Measurements from ENCODE around the gene DDX20. TPM values are rescaled to one million over a fixed set of nuclear protein-coding genes. Genes with fewer than 3 reads are reported as not detected.

The DDX20 gene
- polyA plus RNA-seq, 1 donor from 2014 or later = 26.5 TPM

- TF ChIP-seq REST (IDR thresholded peaks at IDR 0.05; ENCODE audit: borderline replicate concordance) (no peak), TAF1 (IDR thresholded peaks at IDR 0.05; ENCODE audit: low read depth) (no peak), SMC3 (conservative IDR thresholded peaks at IDR 0.05; ENCODE audit: poor library complexity) (no peak), MXI1 (conservative IDR thresholded peaks at IDR 0.05; ENCODE audit: poor library complexity, severe bottlenecking) (no peak), POLR2AphosphoS5 (IDR thresholded peaks at IDR 0.05) (no peak), EZH2 (IDR thresholded peaks at IDR 0.05; ENCODE audit: borderline replicate concordance, insufficient read depth, low read length, poor library complexity, severe bottlenecking) (no peak), RAD21 (conservative IDR thresholded peaks at IDR 0.05) (no peak), EP300 (conservative IDR thresholded peaks at IDR 0.05; ENCODE audit: poor library complexity, severe bottlenecking) (no peak)
- TF ChIP-seq, protein P1, sequence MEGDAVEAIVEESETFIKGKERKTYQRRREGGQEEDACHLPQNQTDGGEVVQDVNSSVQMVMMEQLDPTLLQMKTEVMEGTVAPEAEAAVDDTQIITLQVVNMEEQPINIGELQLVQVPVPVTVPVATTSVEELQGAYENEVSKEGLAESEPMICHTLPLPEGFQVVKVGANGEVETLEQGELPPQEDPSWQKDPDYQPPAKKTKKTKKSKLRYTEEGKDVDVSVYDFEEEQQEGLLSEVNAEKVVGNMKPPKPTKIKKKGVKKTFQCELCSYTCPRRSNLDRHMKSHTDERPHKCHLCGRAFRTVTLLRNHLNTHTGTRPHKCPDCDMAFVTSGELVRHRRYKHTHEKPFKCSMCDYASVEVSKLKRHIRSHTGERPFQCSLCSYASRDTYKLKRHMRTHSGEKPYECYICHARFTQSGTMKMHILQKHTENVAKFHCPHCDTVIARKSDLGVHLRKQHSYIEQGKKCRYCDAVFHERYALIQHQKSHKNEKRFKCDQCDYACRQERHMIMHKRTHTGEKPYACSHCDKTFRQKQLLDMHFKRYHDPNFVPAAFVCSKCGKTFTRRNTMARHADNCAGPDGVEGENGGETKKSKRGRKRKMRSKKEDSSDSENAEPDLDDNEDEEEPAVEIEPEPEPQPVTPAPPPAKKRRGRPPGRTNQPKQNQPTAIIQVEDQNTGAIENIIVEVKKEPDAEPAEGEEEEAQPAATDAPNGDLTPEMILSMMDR (IDR thresholded peaks at IDR 0.05; ENCODE audit: poor library complexity, severe bottlenecking) = no peak
- Histone ChIP-seq H3F3A (ENCODE audit: insufficient read depth, low read length, poor library complexity, severe bottlenecking) (no peaks in the 10 kb centered on the region), H3K36me3 (ENCODE audit: insufficient read depth, low read length) (no peaks in the 10 kb centered on the region), H4K20me1 (ENCODE audit: insufficient read depth) (no peaks in the 10 kb centered on the region), H3K4me3 (ENCODE audit: low read length) (no peak overlapping the region), H3K27ac (ENCODE audit: low read length) (no peak overlapping the region), H3K79me2 (replicated peaks; ENCODE audit: insufficient read depth, low read length) (no peaks in the 10 kb centered on the region), H3K9me2 (ENCODE audit: insufficient read depth, low read length) (no peaks in the 10 kb centered on the region), H3K27me3 (ENCODE audit: insufficient read depth, low read depth, low read length) (no peaks in the 10 kb centered on the region), H3K9me3 (ENCODE audit: low read length) (no peaks in the 10 kb centered on the region), H2AFZ (ENCODE audit: low read depth, low read length) (no peak overlapping the region), H3K4me2 (ENCODE audit: low read length) (no peak overlapping the region), H3K9ac (ENCODE audit: low read length) (no peak overlapping the region)
These were observed 20.3 kb downstream of the DDX20 start for GRCh38 chr1:111775966-111776365.

DNA sequence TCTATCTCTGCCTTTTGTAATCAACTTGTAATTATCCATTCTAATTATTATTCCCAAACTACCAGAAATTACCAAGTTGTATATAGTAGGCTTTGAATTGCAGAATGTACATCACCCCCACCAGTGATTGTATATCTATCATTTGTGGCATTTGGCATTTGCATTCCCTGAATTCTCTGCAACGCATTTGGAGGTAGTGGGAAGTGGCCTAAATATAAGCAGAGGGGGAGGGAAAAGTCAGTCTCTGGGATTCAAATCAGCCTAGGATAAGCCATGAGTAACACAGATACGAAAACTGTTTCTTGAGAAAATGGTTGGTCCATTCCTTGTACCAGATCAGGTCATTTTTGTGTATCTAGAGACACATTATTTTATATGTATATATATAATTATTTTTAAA lies 20.7 kb downstream of the DDX20 start:
- TF ChIP-seq POLR2AphosphoS5 (IDR thresholded peaks at IDR 0.05) (no peak), MXI1 (conservative IDR thresholded peaks at IDR 0.05; ENCODE audit: poor library complexity, severe bottlenecking) (no peak), EP300 (conservative IDR thresholded peaks at IDR 0.05; ENCODE audit: poor library complexity, severe bottlenecking) (no peak), TAF1 (IDR thresholded peaks at IDR 0.05; ENCODE audit: low read depth) (no peak), SMC3 (conservative IDR thresholded peaks at IDR 0.05; ENCODE audit: poor library complexity) (no peak), EZH2 (IDR thresholded peaks at IDR 0.05; ENCODE audit: borderline replicate concordance, insufficient read depth, low read length, poor library complexity, severe bottlenecking) (no peak), RAD21 (conservative IDR thresholded peaks at IDR 0.05) (no peak), REST (IDR thresholded peaks at IDR 0.05; ENCODE audit: borderline replicate concordance) (no peak)
- TF ChIP-seq, protein P1 (IDR thresholded peaks at IDR 0.05; ENCODE audit: poor library complexity, severe bottlenecking) = no peak
- no peaks in the 10 kb centered on the region for H3F3A ChIP-seq (ENCODE audit: insufficient read depth, low read length, poor library complexity, severe bottlenecking)
- no peak overlapping the region for H3K4me2 ChIP-seq (ENCODE audit: low read length)
- no peak overlapping the region for H3K4me3 ChIP-seq (ENCODE audit: low read length)
- no peaks in the 10 kb centered on the region for H3K79me2 ChIP-seq (replicated peaks; ENCODE audit: insufficient read depth, low read length)
- H3K27me3 ChIP-seq (ENCODE audit: insufficient read depth, low read depth, low read length) = no peaks in the 10 kb centered on the region
- H3K9ac ChIP-seq (ENCODE audit: low read length) = no peak overlapping the region
- no peaks in the 10 kb centered on the region for H3K36me3 ChIP-seq (ENCODE audit: insufficient read depth, low read length)
- no peaks in the 10 kb centered on the region for H3K9me3 ChIP-seq (ENCODE audit: low read length)
- no peak overlapping the region for H2AFZ ChIP-seq (ENCODE audit: low read depth, low read length)
- H4K20me1 ChIP-seq (ENCODE audit: insufficient read depth) = no peaks in the 10 kb centered on the region
- no peaks in the 10 kb centered on the region for H3K9me2 ChIP-seq (ENCODE audit: insufficient read depth, low read length)
- H3K27ac ChIP-seq (ENCODE audit: low read length) = no peak overlapping the region

Measured in neural cell (in vitro differentiated cells).